ENCODE data around the gene OR9A2.

Gene OR9A2

DNA sequence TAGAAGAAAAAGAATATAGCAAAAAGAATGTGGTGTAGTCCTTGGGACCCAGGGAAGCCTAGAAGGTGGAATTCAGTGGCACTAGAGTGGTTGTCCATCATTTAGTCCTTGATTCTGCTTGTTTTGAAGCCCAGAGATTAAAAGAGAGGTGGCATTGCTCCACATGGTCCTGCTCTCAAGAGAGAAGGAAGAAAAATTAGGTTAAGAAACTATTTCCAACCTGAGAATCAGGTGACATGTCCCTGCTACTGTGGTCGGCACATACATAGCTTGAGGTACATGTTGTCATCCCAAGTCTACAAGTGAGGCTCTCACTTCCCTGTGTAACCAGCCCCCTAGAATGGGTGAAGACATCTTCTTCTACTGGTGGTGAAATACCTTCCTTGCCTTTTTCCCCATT, at the start of gene OR9A2:
TSS of gene OR9A2 (minus strand) at position 101 of the 400 bp plus-strand sequence. CDS start at position 101, 0 bp downstream.
- TF ChIP-seq, protein P1, sequence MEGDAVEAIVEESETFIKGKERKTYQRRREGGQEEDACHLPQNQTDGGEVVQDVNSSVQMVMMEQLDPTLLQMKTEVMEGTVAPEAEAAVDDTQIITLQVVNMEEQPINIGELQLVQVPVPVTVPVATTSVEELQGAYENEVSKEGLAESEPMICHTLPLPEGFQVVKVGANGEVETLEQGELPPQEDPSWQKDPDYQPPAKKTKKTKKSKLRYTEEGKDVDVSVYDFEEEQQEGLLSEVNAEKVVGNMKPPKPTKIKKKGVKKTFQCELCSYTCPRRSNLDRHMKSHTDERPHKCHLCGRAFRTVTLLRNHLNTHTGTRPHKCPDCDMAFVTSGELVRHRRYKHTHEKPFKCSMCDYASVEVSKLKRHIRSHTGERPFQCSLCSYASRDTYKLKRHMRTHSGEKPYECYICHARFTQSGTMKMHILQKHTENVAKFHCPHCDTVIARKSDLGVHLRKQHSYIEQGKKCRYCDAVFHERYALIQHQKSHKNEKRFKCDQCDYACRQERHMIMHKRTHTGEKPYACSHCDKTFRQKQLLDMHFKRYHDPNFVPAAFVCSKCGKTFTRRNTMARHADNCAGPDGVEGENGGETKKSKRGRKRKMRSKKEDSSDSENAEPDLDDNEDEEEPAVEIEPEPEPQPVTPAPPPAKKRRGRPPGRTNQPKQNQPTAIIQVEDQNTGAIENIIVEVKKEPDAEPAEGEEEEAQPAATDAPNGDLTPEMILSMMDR (IDR thresholded peaks at IDR 0.05; ENCODE audit: low read length, missing control alignments): no peak
- DNase-seq (ENCODE audit: low read depth): no peak
- H3K4me3 ChIP-seq (replicated peaks; ENCODE audit: low read depth, low read length): no peak within 1 kb of the TSS

DNA sequence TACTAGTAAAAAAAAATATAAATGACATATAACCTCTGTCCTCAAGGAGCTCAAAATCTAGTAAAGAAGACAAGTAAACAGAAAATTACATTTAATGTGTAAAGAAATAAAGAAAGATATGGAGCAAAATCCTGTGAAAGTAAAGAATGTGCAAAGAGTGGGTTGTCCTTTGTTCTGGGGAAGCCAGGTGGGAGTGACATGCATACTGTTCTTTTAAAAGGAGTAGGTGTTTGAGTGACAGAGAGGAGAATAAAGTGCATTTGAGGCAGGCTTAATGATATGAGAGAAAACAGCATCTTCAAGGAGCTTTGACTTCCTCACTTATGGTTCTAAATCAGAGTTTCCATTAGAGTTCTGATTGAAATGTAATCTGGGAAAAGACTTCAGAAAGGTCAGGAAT, 47.2 kb upstream of the OR9A2 start:
- DNase-seq (ENCODE audit: low read depth): no peak
- TF ChIP-seq, protein P1 (IDR thresholded peaks at IDR 0.05; ENCODE audit: low read length, missing control alignments): no peak

DNA sequence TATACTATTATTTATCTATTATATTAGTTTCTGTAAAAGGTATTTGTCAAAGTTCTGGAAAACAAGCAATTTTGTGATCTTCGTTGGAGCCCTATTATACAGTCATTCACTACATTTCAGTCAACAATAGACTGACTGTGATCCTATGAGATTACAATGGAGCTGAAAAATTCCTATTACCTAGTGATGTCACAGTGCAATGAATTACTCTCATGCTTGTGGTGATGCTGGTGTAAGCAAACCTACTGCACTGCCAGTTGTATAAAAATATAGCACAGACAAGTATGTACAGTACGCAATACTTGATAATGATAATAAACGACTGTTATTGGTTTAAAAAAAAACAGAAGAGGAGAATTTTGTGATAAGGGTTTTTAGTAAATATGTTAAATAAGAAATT, 46.6 kb upstream of the OR9A2 start:
- DNase-seq (ENCODE audit: low read depth): peak; percentile 17
- TF ChIP-seq, protein P1 (IDR thresholded peaks at IDR 0.05; ENCODE audit: low read length, missing control alignments): no peak
- no peak overlapping the region for H3K4me3 ChIP-seq (replicated peaks; ENCODE audit: low read depth, low read length)

More for the DNA sequence above, 47.2 kb upstream of the OR9A2 start:
- H3K4me3 ChIP-seq (replicated peaks; ENCODE audit: low read depth, low read length): no peak overlapping the region

- no peak for DNase-seq (ENCODE audit: low read depth)
- H3K4me3 ChIP-seq (replicated peaks; ENCODE audit: low read depth, low read length): no peak overlapping the region
- TF ChIP-seq, protein P1 (IDR thresholded peaks at IDR 0.05; ENCODE audit: low read length, missing control alignments): no peak
Measured at GRCh38 chr7:143069912-143070500, 43.1 kb upstream of the OR9A2 start.

- no peak overlapping the region for H3K4me3 ChIP-seq (replicated peaks; ENCODE audit: low read depth, low read length)
- TF ChIP-seq, protein P1 (IDR thresholded peaks at IDR 0.05; ENCODE audit: low read length, missing control alignments): no peak
- DNase-seq (ENCODE audit: low read depth): no peak
Measured at GRCh38 chr7:143068446-143068845, 41.5 kb upstream of the OR9A2 start.

DNA sequence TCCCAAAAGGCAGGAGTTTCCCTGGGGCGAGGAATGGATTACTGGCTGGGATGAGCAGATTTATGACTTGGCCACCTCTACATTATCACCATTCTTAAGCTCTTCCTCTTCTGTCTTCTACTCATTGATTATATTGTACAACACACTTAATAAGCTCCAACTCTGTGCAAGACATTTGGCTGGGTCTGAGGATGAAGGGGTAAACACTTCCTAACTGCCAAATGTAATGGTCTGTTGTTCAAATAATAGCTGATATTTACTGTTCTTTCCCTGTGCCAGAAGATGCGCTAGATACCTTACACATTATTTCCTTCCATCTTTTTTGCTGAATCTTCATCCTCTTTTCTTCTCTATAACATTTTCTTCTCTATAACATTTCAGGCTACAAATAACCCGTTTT, 36.8 kb upstream of the OR9A2 start:
- DNase-seq (ENCODE audit: low read depth): no peak
- no peak overlapping the region for H3K4me3 ChIP-seq (replicated peaks; ENCODE audit: low read depth, low read length)
- TF ChIP-seq, protein P1 (IDR thresholded peaks at IDR 0.05; ENCODE audit: low read length, missing control alignments): no peak

DNA sequence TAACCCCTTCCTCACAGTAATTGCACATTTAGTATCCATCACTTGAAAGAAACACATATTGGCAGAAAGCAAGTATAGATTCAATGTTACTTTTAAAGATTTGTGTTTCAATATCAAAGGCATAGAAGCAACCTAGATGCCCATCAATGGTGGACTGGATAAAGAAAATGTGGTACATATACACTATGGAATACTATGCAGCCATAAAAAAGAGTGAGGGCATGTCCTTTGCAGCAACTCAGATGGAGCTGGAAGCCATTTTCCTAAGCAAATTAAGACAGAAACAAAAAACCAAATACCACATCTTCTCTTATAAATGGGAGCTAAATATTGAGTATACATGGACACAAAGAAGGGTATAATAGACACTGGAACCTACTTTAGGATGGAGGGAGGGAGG, 28.8 kb upstream of the OR9A2 start:
- no peak overlapping the region for H3K4me3 ChIP-seq (replicated peaks; ENCODE audit: low read depth, low read length)
- DNase-seq (ENCODE audit: low read depth): no peak
- TF ChIP-seq, protein P1 (IDR thresholded peaks at IDR 0.05; ENCODE audit: low read length, missing control alignments): no peak

Measured in fibroblast of pulmonary artery (primary cell).